Activated CD4-positive, CD25-positive, alpha-beta regulatory T cell treated with anti-CD3 and anti-CD28 coated beads, Interleukin-2, amount 50 U/mL, for 16 hours (primary cell): ENCODE results near the gene DCBLD1.
"Not testable (repeated sequence)": the region's sequence is repeated elsewhere in the genome, so short reads cannot be mapped to it uniquely, and the experiment has no call there.

Experiments used
- DNase-seq: peaks from one replicate; pipeline ENCODE4 v3.0.0-alpha.2; 2020; ENCODE audit warnings: low read depth, low spot score

DCBLD1 gene

DNA sequence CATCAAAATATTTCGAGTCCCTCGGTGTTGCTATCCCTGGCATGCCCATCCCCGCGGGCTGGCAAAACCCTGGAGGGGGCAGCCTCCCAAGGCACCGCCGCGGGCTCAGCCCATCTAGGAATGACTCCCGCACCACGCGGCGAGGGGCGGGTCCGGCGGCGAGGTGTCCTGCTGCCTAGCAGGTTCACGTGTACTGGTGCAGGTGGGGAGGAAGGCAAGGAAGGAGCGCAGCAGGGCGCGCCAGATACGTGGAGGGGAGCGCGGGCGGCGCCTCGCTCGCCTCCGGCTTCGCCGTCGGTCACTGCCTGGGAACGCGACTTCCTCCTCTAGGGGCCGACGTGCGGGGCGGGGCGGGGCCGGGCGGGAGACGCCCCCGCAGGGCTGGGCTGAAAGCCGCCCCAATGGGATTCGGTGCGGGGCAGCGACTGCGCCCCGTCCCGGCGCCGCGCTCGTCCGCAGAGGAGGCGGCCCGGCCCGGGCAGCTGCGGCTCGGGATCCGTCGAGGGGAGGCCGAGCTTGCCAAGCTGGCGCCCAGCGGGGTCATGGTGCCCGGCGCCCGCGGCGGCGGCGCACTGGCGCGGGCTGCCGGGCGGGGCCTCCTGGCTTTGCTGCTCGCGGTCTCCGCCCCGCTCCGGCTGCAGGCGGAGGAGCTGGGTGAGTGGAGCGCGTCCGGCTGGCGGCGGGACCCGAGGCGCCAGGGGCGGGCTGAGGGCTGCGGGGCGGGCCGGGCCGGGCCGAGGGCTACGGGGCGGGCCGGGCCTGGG lies at the start of gene DCBLD1:
TSS of gene DCBLD1 (plus strand) at position 435 of the 764 bp plus-strand sequence. CDS start at position 543, 108 bp downstream.
- DNase-seq, result no peak

DNA sequence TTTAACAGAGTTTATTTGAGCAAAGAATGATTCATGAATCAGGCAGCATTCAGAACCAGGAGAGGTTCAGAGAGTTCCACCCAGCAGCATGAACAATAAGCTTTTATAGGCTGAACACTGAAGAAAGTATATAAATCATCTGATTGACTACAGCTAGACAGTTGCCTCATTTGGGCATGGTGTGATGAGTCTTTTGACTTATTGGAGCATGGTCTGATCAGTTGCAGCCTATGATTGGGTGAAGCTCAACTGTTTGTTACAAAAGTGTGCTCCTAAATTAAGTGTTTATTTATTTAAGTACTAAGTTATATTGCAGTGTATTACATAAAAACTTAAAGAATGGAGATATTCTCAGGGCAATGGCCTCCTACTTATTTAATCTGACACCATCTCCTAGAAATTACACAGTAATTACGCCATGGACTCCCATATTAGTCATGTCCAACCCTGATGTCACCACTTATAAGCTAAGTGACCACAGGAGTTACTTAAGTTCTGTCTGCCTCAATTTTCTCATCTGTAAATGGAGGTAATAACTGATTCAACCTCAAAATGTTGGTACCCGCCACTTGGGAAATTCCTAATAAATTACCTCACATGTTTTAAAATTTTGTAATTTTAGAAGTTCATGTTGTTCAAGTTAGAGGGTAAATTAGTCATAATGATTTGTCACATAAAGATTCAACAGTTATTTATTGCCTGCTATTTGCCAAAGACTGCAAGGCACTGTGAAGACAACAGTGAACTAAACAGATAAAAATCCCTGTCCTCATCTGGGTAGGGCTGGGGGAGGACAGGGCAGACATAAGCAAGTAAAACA lies 41.6 kb upstream of the DCBLD1 start:
- DNase-seq, result no peak

DNA sequence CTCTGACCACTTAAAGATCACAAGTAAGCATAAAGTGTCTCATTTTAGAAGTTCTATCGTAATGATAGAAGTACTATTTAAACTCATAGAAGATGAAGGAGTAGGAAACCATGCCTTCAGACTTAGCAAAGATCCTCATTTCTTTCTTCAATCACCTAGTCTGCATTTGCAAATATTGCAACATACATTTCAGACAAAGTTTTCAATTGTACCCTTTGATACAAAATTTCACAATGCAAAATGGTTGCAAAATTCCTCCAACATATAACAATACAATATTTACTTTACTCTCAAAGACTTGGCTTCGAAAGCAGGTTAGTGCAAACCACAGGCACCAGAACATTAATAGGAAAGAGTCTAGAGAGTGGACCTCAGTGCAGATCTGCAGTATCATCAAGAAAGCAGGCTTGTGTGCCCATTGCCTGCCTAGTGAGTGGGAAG lies 40.6 kb upstream of the DCBLD1 start:
- no peak for DNase-seq

DNA sequence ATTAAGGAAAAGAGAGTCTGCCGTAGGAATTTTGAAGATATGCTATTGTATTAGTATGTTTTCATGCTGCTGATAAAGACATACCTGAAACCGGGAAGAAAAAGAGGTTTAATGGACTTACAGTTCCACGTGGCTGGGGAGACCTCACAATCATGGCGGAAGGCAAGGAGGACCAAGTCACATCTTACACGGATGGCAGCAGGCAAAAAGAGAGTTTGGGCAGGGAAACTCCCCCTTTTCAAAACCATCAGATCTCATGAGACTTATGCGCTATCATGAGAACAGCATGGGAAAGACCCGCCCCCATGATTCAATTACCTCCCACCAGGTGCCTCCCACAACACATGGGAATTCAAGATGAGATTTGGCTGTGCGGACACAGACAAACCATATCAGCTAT lies 40.2 kb upstream of the DCBLD1 start:
- not testable (repeated sequence) for DNase-seq

DNA sequence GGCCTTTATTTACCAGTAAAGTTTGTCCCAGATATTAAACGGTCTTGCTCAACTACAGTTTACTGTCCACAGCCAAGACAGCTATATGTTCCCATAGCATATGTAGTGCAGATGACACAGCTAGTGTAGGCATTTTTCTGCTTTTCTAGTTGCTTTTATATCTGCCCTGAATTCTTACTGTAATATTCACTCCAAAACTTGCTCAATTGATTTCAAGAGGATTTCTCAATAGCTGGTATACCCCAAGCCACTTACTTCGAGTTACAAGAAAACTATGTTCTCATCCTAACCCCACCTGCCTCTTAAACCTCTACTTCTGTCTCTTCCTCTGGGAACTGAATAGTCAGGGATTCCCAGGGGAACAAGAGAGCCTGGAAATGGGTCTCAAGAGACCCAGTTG lies 37.9 kb upstream of the DCBLD1 start:
- no peak for DNase-seq

DNA sequence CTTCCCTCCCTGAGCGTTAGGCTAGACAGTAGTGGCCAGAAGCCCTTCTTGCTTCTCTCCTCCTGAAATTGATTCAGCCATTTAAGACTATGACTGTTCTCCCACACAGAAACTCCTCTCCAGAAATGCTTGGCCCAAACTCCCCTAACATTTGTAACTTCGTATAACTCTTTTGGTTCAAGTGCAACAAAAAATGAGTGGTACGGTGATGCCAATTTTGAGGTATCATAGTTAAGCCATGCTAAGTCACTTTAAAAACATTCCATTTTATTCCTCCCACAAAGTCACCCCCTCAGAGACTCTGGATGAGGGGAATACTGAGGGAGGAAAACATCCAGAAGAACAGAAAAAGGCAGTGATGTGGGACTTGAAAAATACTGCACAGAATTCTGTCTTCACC lies 35.6 kb upstream of the DCBLD1 start:
- no peak for DNase-seq

DNA sequence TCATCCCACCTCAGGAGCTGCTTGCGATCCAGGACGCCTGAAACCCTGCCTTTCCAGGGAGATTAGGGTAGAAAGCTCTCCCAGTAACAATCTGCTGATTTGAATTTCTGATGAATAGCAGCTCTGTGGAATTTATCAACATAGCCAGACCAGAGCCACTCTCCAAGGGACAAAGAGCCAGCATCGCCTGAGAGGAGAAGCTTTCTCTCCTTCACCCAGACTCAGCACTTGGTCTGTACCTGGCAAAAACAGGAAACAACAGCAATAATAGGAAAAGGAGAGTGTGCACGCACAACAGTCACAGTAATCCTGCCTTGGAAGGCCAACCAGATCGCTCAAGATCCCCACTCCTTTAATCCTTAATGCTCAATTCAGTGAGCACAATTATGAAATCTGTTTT lies 34.5 kb upstream of the DCBLD1 start:
- DNase-seq, result no peak

DNA sequence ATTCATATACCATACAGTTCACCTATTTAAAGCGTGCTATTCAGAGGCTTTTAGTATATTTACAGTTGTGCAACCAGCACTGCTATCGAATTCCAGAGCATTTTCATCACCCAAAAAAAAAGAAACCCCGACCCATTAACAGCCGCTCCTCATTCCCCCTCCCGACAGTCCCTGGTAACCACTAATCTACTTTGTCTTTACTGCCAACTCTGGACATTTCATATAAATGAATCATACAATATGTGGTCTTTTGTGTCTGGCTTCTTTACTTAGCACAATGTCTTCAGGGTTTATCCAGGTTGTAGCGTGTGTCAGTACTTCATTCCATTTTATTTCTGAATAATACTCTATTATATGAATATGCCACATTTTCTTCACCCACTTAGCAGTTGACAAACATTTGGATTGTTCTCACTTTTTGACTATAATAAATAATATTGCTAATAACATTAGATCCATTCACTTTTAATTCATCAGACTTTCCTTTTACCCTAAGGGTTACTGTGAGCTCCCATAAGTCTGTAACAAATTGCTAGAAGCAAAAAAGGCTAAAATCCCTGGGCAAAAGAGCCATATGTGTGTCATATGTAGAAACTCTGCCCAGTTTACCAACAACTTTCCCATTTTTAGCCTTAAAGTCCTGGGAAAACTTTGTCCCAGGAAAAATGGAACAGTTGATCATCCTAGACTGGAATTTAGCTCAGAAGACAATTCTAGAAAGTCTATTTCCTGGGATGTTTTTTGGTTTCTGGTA lies 33.6 kb upstream of the DCBLD1 start:
- DNase-seq, result no peak

DNA sequence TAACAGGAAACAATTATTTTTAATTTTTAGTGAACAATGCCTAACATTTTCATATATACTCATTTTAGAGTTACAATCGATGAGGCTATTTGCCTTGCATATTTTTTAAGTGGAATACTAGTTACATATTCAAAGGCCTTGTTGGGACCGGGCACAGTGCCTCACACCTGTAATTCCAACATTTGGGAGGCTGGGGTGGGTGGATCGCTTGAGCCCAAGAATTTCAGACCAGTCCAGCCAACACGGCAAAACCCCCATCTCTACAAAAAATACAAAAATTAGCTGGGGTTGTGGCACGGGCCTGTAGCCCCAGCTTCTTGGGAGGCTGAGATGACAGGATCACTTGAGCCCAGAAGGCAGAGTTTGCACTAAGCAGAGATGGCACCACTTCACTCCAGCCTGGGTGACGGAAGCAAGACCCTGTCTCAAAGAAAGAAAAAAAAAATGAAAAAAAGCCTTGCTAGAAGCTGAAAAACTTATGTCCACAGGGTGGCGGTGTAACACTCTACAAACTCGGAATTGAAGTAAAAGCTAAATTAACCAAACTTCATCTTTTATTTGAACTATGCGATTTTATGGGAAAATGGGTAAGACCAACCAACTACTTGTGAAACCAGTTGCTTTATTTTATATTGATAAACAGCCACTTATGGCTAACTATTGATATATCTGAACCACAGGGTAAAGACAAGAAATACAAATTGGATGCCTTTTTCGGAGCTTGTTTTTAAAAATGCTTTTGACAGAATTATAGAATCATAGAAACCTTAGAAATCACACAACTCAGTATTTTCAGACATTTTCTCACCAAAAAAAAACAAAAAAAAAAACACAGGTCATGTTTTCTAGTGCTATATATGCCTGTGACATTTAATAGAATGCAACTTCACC lies 32.7 kb upstream of the DCBLD1 start:
- peak; percentile 22 for DNase-seq

DNA sequence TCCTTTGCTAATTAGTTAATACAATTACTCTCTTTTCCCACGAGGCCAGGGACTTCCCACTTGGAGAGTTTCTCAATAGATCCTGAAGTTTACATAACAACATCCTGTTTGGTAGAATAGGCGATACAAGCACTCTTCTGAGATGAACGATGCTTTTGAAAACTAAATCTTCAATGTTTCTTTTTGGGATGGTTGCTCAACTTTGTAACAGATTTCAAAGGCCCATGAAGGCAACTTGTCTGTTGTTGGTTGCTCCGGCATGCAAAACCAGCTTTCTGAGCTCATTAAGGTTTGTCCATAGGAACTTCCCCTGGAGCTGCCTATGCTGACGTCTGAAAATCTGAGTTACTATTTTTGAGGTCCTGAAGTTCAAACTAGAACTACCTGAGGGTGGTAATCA lies 30.8 kb upstream of the DCBLD1 start:
- DNase-seq, result no peak

DNA sequence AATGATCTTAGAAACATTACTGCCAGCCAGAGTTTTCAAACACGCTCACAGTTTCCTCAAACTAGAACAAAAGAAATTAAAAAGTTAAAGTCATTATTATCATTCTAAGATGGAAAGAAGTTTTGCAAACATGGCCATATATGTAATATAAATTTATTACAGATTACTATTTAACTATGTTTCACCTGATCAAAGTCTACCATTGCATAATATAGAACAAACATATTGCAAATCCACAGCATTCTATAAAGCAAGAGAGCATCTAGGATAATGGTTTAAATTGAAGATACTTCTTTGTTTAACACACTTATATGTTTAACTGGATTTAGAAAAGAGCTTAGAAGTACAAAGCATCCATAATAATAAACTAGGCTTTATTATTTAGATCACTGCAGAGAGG lies 26.2 kb upstream of the DCBLD1 start:
- no peak for DNase-seq

DNA sequence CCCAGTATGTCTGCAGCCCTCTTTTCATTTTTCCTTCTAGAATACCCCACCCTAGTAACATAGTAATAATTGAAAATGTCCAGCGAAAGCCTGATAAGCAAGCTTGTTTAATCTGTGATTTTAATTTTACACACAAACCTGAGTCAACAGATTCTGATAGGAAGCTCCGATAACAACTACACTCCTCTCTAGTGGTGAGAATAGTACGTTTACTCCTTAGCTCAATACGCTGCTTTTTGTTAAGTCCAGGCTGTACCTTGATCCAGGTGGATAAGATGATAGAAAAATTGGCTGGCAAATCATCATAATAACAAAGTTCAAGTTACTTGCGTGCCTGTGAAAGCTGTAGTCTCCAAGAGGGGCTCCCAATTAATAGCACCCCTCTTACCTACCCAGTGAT lies 25.5 kb upstream of the DCBLD1 start:
- no peak for DNase-seq

DNA sequence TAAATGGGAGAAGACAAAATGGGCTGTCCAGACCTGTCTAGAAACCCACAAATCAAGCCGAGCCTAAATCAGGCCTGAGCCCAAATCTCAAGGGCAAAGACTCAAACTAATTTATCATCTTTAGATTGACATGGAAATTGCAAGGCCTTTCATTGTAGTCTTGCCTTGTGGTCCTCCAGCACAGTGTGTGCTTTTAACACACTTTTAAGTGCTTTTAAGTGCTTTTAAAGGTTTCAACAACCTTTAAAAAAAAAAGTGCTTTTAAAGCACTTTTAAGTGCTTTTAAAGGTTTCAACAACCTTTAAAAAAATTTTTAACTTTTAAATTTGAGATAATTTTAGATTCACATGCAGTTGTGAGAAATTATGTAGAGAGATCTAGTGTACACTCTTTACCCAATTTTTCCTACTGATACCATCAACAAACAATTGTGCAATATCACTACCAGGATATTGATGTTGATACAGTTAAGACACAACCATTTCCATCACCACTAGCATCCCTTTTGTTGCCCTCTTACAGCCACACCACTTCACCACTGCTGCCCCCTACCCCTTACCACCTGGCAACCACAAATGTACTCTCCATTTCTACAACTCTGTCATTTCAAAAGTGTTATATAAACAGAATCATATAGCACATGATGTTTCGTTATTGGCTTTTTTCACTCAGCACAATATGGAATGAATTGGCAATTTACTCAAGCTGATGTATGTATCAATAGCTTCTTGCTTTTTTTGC lies 23.1 kb upstream of the DCBLD1 start:
- DNase-seq, result no peak

DNA sequence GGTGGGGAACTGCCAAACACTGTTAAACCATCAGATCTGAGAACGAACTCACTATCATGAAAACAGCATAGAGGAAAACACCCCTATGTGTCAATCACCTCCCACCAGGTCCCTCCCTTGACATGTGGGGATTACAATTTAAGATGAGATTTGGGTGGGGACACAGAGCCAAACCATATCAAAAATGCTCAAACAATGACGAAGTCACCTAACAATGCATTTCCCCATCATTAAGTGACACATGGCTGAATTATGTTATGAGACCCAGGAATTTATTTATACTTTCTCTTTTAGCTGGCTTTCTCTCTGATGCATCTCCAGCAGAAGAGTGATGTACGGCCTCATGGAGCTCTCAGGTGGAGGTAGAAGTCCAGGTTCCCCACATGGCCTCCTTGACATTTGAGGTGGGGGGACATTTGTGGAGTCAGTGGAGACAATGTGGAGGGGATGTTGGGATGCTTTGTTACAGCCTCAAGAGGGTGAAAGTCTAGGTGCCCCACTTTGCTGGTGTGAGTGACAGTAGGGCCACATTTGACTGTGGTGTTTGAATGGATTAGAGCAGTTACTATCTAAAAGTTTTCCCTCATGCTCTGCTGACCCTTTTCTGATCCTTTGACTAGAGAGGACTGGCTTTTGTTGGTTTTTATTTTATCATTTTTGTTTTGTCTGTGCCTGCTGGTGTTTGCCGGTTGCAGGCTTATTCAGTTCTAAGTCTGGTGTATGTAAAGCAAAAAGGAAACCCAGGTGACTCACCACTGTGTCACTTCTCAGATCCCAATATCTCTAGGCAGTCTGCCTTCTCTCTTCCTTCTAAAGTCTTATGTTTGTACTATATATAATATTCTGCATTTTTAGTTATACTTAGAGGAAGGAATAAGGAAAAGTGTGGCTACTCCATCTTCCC lies 18.5 kb upstream of the DCBLD1 start:
- DNase-seq, result no peak

DNA sequence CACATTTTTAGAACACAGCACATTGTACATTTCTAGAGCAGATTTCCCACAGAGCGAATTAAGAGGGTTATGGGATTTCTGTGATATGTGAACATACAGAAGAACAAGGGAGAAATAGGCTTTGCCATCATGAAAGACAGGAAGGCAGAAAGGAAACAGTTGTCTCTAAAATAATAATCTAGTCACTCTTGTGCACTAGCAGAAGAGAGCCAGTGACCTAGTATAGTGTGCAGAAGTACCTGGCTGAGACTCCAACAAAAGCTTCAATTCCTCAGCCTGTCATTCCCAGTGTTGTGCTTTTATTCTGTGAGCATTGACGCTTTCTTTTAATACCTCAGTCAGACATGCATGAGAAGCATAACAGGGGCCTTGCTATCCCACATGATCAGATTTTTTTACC lies 17.8 kb upstream of the DCBLD1 start:
- DNase-seq, result no peak

DNA sequence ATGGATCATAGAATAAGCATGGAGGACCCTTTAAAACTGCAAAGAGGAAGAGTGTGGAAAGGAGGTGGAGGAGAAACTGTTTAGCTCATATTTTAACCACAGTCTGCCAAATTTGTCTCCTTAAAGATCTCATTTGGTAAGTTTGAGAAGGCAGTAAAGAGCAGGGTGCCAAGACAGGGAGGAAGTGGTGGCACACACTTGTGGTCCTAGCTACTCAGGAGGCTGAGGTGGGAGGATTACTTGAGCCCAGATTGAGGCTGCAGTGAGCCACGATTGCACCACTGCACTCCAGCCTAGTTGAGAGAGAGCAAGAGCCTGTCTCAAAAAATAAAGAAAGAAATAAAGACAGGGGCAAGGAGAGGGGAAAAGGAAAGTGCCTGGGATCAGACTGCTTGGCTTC lies 16.8 kb upstream of the DCBLD1 start:
- DNase-seq, result no peak

DNA sequence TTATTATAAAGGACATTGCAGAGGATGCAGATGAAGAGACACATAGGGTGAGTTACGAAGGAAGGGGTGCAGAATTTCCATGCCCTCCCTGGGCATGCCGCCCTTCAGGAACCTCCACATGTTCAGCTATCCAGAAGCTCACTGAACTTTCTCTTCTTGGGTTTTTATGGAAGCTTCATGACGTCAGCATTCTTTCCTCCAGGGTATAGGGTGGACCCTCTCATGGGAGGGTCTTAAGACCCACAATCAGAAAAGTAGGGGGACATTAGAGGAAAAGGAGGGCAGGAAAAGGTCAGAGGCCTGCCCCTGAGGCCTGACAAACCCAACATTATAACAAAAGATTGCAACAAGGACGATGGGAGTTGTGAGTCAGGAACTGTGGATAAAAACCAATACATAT lies 14.6 kb upstream of the DCBLD1 start:
- DNase-seq, result no peak

DNA sequence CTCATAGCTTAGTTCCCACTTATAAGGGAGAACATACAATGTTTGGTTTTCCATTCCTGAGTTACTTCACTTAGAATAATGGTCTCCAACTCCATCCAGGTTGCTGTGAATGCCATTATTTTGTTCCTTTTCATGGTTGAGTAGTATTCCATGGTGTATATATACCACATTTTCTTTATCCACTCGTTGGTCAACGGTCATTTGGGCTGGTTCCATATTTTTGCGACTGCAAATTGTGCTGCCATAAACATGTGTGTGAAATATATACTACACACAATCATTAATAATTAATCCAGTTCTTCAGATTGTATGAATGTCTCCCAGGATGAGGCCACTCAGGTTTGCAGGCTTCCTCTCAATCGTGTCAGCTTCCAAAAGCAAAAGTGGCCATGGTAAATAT lies 13.9 kb upstream of the DCBLD1 start:
- DNase-seq, result not testable (repeated sequence)

DNA sequence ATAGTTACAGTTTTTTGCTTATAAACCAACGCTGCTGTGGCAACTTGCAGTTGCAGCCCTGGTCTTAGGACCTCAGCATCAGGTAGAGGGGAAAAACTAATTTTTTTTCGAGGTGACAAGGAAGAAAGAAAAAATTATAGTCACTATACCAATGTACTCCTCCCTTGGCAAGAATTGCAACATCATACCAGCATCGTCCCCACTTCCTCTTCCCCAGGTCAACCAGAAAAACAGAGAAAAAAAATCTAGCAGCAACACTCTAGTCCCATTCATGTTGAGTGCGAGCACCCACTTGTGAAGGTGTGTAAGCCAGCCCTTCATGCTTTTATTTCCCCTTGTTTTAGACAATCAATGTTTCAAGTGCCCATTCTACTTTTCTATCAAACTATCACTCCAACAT lies 13.1 kb upstream of the DCBLD1 start:
- DNase-seq, result no peak

DNA sequence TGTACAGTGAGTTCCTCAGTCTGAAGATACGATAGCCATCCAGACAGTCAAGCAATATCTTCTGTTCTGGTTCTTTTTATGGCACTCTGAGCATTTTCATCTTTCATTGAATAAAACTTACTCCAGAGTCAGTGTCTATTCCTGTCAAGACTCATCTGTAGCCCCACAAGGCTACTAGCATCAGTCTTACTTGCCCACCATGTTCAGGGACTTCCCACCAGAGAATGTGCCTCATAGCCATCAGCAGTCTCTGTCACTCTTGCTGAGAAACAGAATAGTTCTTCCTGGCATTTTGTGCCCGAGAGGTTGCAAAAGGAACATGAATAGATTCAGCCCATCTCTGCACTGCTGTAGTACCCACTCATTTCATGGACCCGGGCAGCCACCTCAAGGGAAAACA lies 12.7 kb upstream of the DCBLD1 start:
- DNase-seq, result no peak
